Measurements from ENCODE around the gene FGF14.

The FGF14 gene

GRCh38 chr13:102317593-102317992 lies 84.3 kb downstream of the FGF14 start:
- H3K4me3 ChIP-seq (ENCODE audit: low read depth in 1 of 5, low read length in 5 of 5): no peak overlapping the region
- H3K9me3 ChIP-seq (ENCODE audit: control insufficient read depth in 5 of 5, low read length in 5 of 5): no peaks in the 10 kb centered on the region
- peaks cover 0 to 20% (median 9%) of the 10 kb centered on the region in 5 donors for H3K4me1 ChIP-seq (ENCODE audit: control insufficient read depth in 5 of 5, insufficient read depth in 5 of 5, low read length in 5 of 5)
- peak overlapping the region; percentile 43 for H3K27ac ChIP-seq (ENCODE audit: low read depth, low read length)
- H3K36me3 ChIP-seq (ENCODE audit: control insufficient read depth in 5 of 5, insufficient read depth in 5 of 5, low read length in 5 of 5): no peaks in the 10 kb centered on the region
- H3K27me3 ChIP-seq (ENCODE audit: control insufficient read depth in 5 of 5, insufficient read depth in 4 of 5, low read length in 5 of 5): no peaks in the 10 kb centered on the region
- no peak overlapping the region for H3K9ac ChIP-seq (ENCODE audit: low read length in 5 of 5)

DNA sequence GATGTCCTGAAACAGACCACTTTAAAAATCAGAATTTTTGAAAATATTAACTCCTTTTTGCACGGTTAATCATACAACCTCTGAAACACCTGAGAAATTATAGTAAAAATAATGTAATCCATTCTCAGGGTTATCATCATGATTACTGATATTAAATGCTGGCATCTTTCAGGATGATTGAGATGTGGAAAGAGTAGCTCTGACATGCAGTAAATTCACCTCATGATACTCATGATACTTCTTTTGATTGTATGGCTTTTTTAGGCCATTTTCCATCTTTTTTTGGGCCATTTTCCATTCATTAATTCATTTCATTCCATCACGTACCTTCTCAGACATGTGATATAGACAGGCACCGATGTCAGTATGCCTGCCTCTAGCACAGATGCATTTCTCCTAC lies 85.1 kb downstream of the FGF14 start:
- Histone ChIP-seq H3K36me3 (ENCODE audit: control insufficient read depth in 5 of 5, insufficient read depth in 5 of 5, low read length in 5 of 5) (no peaks in the 10 kb centered on the region), H3K27me3 (ENCODE audit: control insufficient read depth in 5 of 5, insufficient read depth in 4 of 5, low read length in 5 of 5) (no peaks in the 10 kb centered on the region), H3K27ac (ENCODE audit: low read depth, low read length) (no peak overlapping the region), H3K4me1 (ENCODE audit: control insufficient read depth in 5 of 5, insufficient read depth in 5 of 5, low read length in 5 of 5) (peaks cover 0 to 20% (median 9%) of the 10 kb centered on the region in 5 donors), H3K9ac (ENCODE audit: low read length in 5 of 5) (no peak overlapping the region), H3K4me3 (ENCODE audit: low read depth in 1 of 5, low read length in 5 of 5) (no peak overlapping the region), H3K9me3 (ENCODE audit: control insufficient read depth in 5 of 5, low read length in 5 of 5) (no peaks in the 10 kb centered on the region)

GRCh38 chr13:102312841-102313240 lies 89.0 kb downstream of the FGF14 start:
- Histone ChIP-seq H3K9me3 (ENCODE audit: control insufficient read depth in 5 of 5, low read length in 5 of 5) (no peaks in the 10 kb centered on the region), H3K27ac (ENCODE audit: low read depth, low read length) (no peak overlapping the region), H3K27me3 (ENCODE audit: control insufficient read depth in 5 of 5, insufficient read depth in 4 of 5, low read length in 5 of 5) (no peaks in the 10 kb centered on the region), H3K9ac (ENCODE audit: low read length in 5 of 5) (no peak overlapping the region), H3K4me1 (ENCODE audit: control insufficient read depth in 5 of 5, insufficient read depth in 5 of 5, low read length in 5 of 5) (peaks cover 3 to 30% (median 14%) of the 10 kb centered on the region in 5 donors), H3K4me3 (ENCODE audit: low read depth in 1 of 5, low read length in 5 of 5) (peak overlapping the region in 1 of 5 donors; percentile 30), H3K36me3 (ENCODE audit: control insufficient read depth in 5 of 5, insufficient read depth in 5 of 5, low read length in 5 of 5) (no peaks in the 10 kb centered on the region)

- H3K27ac ChIP-seq (ENCODE audit: low read depth, low read length): peak overlapping the region; percentile 63
- no peaks in the 10 kb centered on the region for H3K9me3 ChIP-seq (ENCODE audit: control insufficient read depth in 5 of 5, low read length in 5 of 5)
- H3K27me3 ChIP-seq (ENCODE audit: control insufficient read depth in 5 of 5, insufficient read depth in 4 of 5, low read length in 5 of 5): no peaks in the 10 kb centered on the region
- H3K4me3 ChIP-seq (ENCODE audit: low read depth in 1 of 5, low read length in 5 of 5): no peak overlapping the region
- no peak overlapping the region for H3K9ac ChIP-seq (ENCODE audit: low read length in 5 of 5)
- H3K36me3 ChIP-seq (ENCODE audit: control insufficient read depth in 5 of 5, insufficient read depth in 5 of 5, low read length in 5 of 5): no peaks in the 10 kb centered on the region
- peaks cover 3 to 21% (median 11%) of the 10 kb centered on the region in 5 donors for H3K4me1 ChIP-seq (ENCODE audit: control insufficient read depth in 5 of 5, insufficient read depth in 5 of 5, low read length in 5 of 5)
Measured at GRCh38 chr13:102311901-102312300, 89.9 kb downstream of the FGF14 start.

- Histone ChIP-seq H3K36me3 (ENCODE audit: control insufficient read depth in 5 of 5, insufficient read depth in 5 of 5, low read length in 5 of 5) (no peaks in the 10 kb centered on the region), H3K4me1 (ENCODE audit: control insufficient read depth in 5 of 5, insufficient read depth in 5 of 5, low read length in 5 of 5) (peaks cover 3 to 21% (median 11%) of the 10 kb centered on the region in 5 donors), H3K4me3 (ENCODE audit: low read depth in 1 of 5, low read length in 5 of 5) (peak overlapping the region in 1 of 5 donors; percentile 17), H3K9me3 (ENCODE audit: control insufficient read depth in 5 of 5, low read length in 5 of 5) (no peaks in the 10 kb centered on the region), H3K27me3 (ENCODE audit: control insufficient read depth in 5 of 5, insufficient read depth in 4 of 5, low read length in 5 of 5) (no peaks in the 10 kb centered on the region), H3K27ac (ENCODE audit: low read depth, low read length) (peak overlapping the region; percentile 63), H3K9ac (ENCODE audit: low read length in 5 of 5) (peak overlapping the region in 1 of 5 donors; percentile 14)
Measured at GRCh38 chr13:102311419-102311796, 90.4 kb downstream of the FGF14 start.

DNA sequence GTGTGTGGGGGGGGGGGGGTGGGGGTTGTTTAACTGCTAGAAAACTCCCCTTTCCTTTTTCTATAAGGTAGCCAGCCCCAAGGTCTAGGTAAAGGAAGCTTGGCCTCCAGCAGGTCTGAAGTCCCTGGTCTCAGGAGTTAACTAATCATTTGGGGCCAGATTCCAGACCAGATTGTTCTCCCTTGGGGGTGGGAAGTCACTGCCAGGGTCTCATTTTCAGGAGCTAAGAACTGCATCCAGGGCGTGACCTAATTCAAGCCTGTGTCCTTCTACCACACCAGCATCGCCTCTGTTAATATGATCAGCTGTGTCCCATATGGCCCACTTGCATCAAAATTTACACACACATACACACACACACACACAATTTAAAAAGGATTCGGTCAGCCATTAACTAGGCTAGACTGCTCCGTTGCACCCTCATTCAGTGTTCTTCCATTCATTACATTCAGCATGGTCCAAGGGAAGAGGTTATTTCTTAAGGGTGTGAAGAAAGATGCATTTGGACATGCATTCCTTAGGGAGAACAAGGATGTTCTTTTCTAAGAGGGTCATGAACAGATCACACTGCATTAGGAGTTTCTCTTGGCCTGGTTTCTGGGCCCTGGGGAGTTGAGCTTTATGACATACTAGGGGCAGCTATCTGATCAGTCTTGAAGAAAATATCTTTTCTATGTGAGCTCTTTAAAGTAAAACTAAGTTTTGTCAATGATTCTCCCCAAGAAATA lies 91.0 kb downstream of the FGF14 start:
- Histone ChIP-seq H3K4me1 (ENCODE audit: control insufficient read depth in 5 of 5, insufficient read depth in 5 of 5, low read length in 5 of 5) (peaks cover 3 to 21% (median 11%) of the 10 kb centered on the region in 5 donors), H3K4me3 (ENCODE audit: low read depth in 1 of 5, low read length in 5 of 5) (peak overlapping the region in 1 of 5 donors; percentile 2), H3K9me3 (ENCODE audit: control insufficient read depth in 5 of 5, low read length in 5 of 5) (no peaks in the 10 kb centered on the region), H3K27me3 (ENCODE audit: control insufficient read depth in 5 of 5, insufficient read depth in 4 of 5, low read length in 5 of 5) (no peaks in the 10 kb centered on the region), H3K27ac (ENCODE audit: low read depth, low read length) (peak overlapping the region; percentile 63), H3K9ac (ENCODE audit: low read length in 5 of 5) (no peak overlapping the region), H3K36me3 (ENCODE audit: control insufficient read depth in 5 of 5, insufficient read depth in 5 of 5, low read length in 5 of 5) (no peaks in the 10 kb centered on the region)

DNA sequence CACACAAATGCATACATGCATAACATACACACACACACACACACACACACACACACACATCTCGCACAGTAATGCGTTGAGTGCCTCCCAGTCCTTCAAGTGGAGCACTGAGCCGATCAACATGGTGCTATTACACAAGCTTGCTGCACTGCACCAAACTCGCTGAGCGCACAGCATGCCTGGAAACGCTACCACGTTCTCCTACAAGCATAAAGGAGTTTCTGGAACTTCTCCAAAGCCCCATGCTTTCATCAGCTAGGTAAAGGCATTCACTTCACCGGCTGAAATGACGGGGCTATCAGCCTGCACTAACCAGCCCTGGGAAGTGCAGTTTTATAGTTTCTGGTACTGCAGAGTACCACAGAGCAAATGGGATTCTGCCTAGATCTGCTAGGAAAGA lies 92.7 kb downstream of the FGF14 start:
- H3K27me3 ChIP-seq (ENCODE audit: control insufficient read depth in 5 of 5, insufficient read depth in 4 of 5, low read length in 5 of 5): no peaks in the 10 kb centered on the region
- H3K4me3 ChIP-seq (ENCODE audit: low read depth in 1 of 5, low read length in 5 of 5): no peak overlapping the region
- H3K9me3 ChIP-seq (ENCODE audit: control insufficient read depth in 5 of 5, low read length in 5 of 5): no peaks in the 10 kb centered on the region
- no peak overlapping the region for H3K9ac ChIP-seq (ENCODE audit: low read length in 5 of 5)
- H3K27ac ChIP-seq (ENCODE audit: low read depth, low read length): no peak overlapping the region
- no peaks in the 10 kb centered on the region for H3K36me3 ChIP-seq (ENCODE audit: control insufficient read depth in 5 of 5, insufficient read depth in 5 of 5, low read length in 5 of 5)
- H3K4me1 ChIP-seq (ENCODE audit: control insufficient read depth in 5 of 5, insufficient read depth in 5 of 5, low read length in 5 of 5): peaks cover 3 to 21% (median 11%) of the 10 kb centered on the region in 5 donors

- no peak overlapping the region for H3K9ac ChIP-seq (ENCODE audit: low read length in 5 of 5)
- H3K9me3 ChIP-seq (ENCODE audit: control insufficient read depth in 5 of 5, low read length in 5 of 5): no peaks in the 10 kb centered on the region
Measured at GRCh38 chr13:102302534-102302933, 99.3 kb downstream of the FGF14 start.

DNA sequence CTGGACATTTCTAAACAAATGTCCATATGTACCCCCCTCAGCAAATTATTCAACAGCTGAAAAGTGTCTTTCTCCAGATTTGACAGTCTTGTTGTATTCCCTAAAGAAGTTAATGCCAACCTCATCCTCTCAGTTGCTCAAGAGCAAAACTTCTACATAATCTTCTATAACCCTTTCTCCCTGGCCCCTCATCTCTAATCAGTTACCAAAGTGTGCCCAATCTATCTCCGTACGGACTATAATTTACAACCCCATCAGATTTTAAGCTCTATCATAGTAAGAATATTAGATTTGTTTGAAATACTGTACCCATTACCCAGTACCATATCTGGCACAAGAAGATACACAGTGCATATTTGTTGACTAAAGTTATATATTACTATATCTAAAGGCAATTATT lies 101.5 kb downstream of the FGF14 start:
- peaks cover 0 to 5% (median 1%) of the 10 kb centered on the region in 5 donors for H3K4me1 ChIP-seq (ENCODE audit: control insufficient read depth in 5 of 5, insufficient read depth in 5 of 5, low read length in 5 of 5)
- no peaks in the 10 kb centered on the region for H3K36me3 ChIP-seq (ENCODE audit: control insufficient read depth in 5 of 5, insufficient read depth in 5 of 5, low read length in 5 of 5)
- H3K4me3 ChIP-seq (ENCODE audit: low read depth in 1 of 5, low read length in 5 of 5): no peak overlapping the region
- H3K27me3 ChIP-seq (ENCODE audit: control insufficient read depth in 5 of 5, insufficient read depth in 4 of 5, low read length in 5 of 5): no peaks in the 10 kb centered on the region
- H3K27ac ChIP-seq (ENCODE audit: low read depth, low read length): no peak overlapping the region
- H3K9ac ChIP-seq (ENCODE audit: low read length in 5 of 5): no peak overlapping the region
- no peaks in the 10 kb centered on the region for H3K9me3 ChIP-seq (ENCODE audit: control insufficient read depth in 5 of 5, low read length in 5 of 5)

More at GRCh38 chr13:102302534-102302933, 99.3 kb downstream of the FGF14 start:
- H3K4me3 ChIP-seq (ENCODE audit: low read depth in 1 of 5, low read length in 5 of 5): no peak overlapping the region
- H3K4me1 ChIP-seq (ENCODE audit: control insufficient read depth in 5 of 5, insufficient read depth in 5 of 5, low read length in 5 of 5): peaks cover 0 to 5% (median 0%) of the 10 kb centered on the region in 5 donors
- no peak overlapping the region for H3K27ac ChIP-seq (ENCODE audit: low read depth, low read length)
- no peaks in the 10 kb centered on the region for H3K36me3 ChIP-seq (ENCODE audit: control insufficient read depth in 5 of 5, insufficient read depth in 5 of 5, low read length in 5 of 5)
- no peaks in the 10 kb centered on the region for H3K27me3 ChIP-seq (ENCODE audit: control insufficient read depth in 5 of 5, insufficient read depth in 4 of 5, low read length in 5 of 5)

DNA sequence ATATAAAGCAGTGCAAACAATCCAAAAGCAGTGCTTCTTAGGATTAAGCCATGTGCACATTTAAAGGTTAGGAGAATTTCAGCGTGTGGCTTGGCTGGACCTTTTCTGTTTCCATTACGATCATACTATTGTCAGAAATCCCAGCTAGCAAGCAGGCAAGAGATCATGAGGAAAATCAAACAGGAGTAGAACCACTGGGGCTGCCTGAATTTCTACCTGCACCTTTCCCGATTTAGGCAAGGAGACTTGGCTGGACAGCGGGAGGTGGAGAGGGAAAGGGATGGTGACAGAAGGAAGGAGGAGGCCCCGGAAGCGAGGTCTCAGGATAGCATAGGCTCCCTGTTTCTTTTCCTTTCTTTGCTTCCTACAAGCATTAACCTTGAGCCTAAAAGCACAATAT lies 102.5 kb downstream of the FGF14 start:
- no peak overlapping the region for H3K4me3 ChIP-seq (ENCODE audit: low read depth in 1 of 5, low read length in 5 of 5)
- no peaks in the 10 kb centered on the region for H3K27me3 ChIP-seq (ENCODE audit: control insufficient read depth in 5 of 5, insufficient read depth in 4 of 5, low read length in 5 of 5)
- no peak overlapping the region for H3K9ac ChIP-seq (ENCODE audit: low read length in 5 of 5)
- no peaks in the 10 kb centered on the region for H3K9me3 ChIP-seq (ENCODE audit: control insufficient read depth in 5 of 5, low read length in 5 of 5)
- H3K36me3 ChIP-seq (ENCODE audit: control insufficient read depth in 5 of 5, insufficient read depth in 5 of 5, low read length in 5 of 5): no peaks in the 10 kb centered on the region
- H3K4me1 ChIP-seq (ENCODE audit: control insufficient read depth in 5 of 5, insufficient read depth in 5 of 5, low read length in 5 of 5): peaks cover 0 to 11% (median 5%) of the 10 kb centered on the region in 5 donors
- no peak overlapping the region for H3K27ac ChIP-seq (ENCODE audit: low read depth, low read length)
